ENCODE measurements around the gene AGO1.

GRCh38 chr1:35958558-35958957 lies 75.5 kb downstream of the AGO1 start:
- TF ChIP-seq EP300 (IDR thresholded peaks at IDR 0.05) (no peak), POLR2A (IDR thresholded peaks at IDR 0.05) (no peak)
